Adrenal gland (tissue), 12 donors: ENCODE data around the gene OLFM1. TPM values are rescaled to one million over a fixed set of nuclear protein-coding genes. Genes with fewer than 3 reads are reported as not detected.

Source experiments
- DNase-seq, 7 donors: peaks; one replicate each; pipeline ENCODE4 v3.0.0-alpha.2; 2019 to 2020
- H3K27ac ChIP-seq, 5 donors: fragments of 200-600 bp; sonication (generic) in 4 of 5; 1 replicate in 3 of 5; 2 replicates in 2 of 5; pipeline versions ENCODE4 v1.5.1 to v1.8.0; 2016 to 2020; ENCODE audit warnings: mild to moderate bottlenecking in 1 of 5
- H3K27me3 ChIP-seq: fragments of 200-600 bp; 2 replicates; pipeline ENCODE4 v1.8.0; 2021
- H3K36me3 ChIP-seq, 2 donors: fragments of 200-600 bp; replicated peaks in 1 of 2; 1 replicate in 1 of 2; 2 replicates in 1 of 2; pipeline versions ENCODE4 v1.5.1 to v1.8.0; 2018 to 2022
- H3K4me1 ChIP-seq, 2 donors: fragments of 200-600 bp; replicated peaks in 1 of 2; 1 replicate in 1 of 2; 2 replicates in 1 of 2; pipeline versions ENCODE4 v1.5.1 to v1.8.0; 2018 to 2021
- H3K4me3 ChIP-seq, 4 donors: fragments of 200-600 bp; sonication (generic) in 3 of 4; one replicate each; pipeline ENCODE4 v1.5.1; 2016 to 2018
- H3K9me3 ChIP-seq, 3 donors: fragments of 200-600 bp; sonication (generic) in 1 of 3; replicated peaks in 1 of 3; 1 replicate in 2 of 3; 2 replicates in 1 of 3; pipeline versions ENCODE4 v1.5.1 to v1.8.0; 2016 to 2021
- POLR2A ChIP-seq, 2 donors: fragments of 450-650 bp; IDR thresholded peaks; one replicate each; pipeline ENCODE4 v1.6.1; 2017; ENCODE audit warnings: antibody characterized with exemption in 2 of 2, mild to moderate bottlenecking in 2 of 2, moderate library complexity in 1 of 2
- WGBS, 4 donors: extraction: QIAGEN DNeasy Blood & Tissue Kit in 2 of 4; methylation state at CpG; one replicate each; pipeline versions ENCODE4 v1.1.5 to v1.1.7; 2013 to 2017; 5-methylcytosine and 5-hydroxymethylcytosine counted together
- intact Hi-C, 2 donors: fragments of 100-400 bp; cut with DNase I; formaldehyde crosslinking; loops; one replicate each; pipeline versions ENCODE4 v1.14.1 to v1.15.0; 2022 to 2023
- polyA plus RNA-seq, 3 donors: library from polyadenylated mRNA; stranded (reverse); fragments of 200-250 nt in 2 of 3; fragments of 350-450 nt in 1 of 3; fragmentation: Illumina TruSeq in 1 of 3; extraction: RNeasy Lipid Tissue Mini Kit (QIAGEN cat#74804) in 1 of 3; gene quantifications; one replicate each; pipeline ENCODE4 v1.2.3, GENCODE V29; 2013 to 2014
- total RNA-seq, 9 donors: library from RNA; depleted of rRNA in 4 of 9; stranded (reverse); fragments of >200 nt in 4 of 9; fragments of 120-200 nt in 1 of 9; fragmentation: NEBNext Ultra II Directional in 1 of 9; extraction: Animal tissue kit (Norgen Biotek cat#: 25700) in 1 of 9; gene quantifications; one replicate each; pipeline versions ENCODE4 v1.1.0 to v1.2.4, GENCODE V29; 2013 to 2023
- TF ChIP-seq, protein P1 (sequence below), 6 experiments: fragments of 450-650 bp in 4 of 6; fragments of 200-600 bp in 2 of 6; sonication (generic) in 1 of 6; IDR thresholded peaks; 1 replicate in 5 of 6; 2 replicates in 1 of 6; pipeline versions ENCODE4 v1.5.1 to v1.8.0; 2016 to 2021; ENCODE audit warnings: antibody characterized with exemption in 6 of 6, mild to moderate bottlenecking in 2 of 6, moderate library complexity in 1 of 6
- donor health status: healthy with polysubstance abuse.
- donor health status: Bipolar disorder and iron deficiency.
- donor health status: DM: yes; HTN: yes; CAD: no.
- donor health status: DM: no; HTN: no; CAD: no.
- donor health status: DM: no; HTN: no; CAD: no.
- donor health status: DM: yes; HTN: yes; CAD: no.

OLFM1 gene
- total and polyA plus RNA-seq, 12 donors, result 2.5 to 48.0 (median 28.0) TPM

DNA sequence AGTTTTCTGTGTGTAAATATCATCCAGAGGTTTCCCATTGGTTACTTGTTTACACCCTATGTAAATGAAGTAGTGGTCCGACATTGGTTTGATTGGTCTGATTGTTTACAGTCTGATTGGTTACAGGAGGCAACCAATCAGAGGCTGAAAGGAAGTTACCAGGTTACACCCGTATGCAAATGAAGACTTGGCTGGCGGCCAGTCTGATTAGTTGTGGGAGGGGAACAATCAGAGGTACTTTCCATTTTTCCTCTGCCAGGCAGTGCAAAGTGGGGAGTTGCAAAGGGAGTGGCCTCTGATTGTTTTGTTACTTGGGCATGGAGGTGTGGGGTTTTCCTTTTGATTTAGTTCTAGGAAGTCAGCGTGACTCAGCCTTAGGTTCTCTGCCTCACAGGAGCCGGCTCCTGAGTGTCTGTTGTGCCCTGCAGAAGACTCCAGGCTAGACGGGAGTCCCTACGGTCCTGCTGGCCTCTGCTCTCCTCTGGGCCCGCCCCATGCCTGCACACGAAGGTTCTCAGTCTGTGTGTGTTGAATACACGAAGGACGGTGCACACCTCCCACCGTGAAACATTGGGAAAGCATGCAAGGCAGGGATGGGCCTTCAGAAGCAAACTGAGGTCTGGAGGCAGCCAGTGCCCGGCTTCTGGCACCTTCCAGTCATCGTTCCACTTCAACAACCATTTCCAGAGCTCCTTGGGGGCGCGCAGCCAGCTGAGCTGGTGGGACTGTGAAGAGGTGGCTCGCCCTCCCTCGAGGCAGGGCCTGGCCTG is 42.9 kb downstream of the OLFM1 start:
- Histone ChIP-seq H3K27me3 (no peaks in the 10 kb centered on the region), H3K27ac (no peak overlapping the region), H3K36me3 (no peaks in the 10 kb centered on the region), H3K4me3 (no peak overlapping the region), H3K4me1 (no peaks in the 10 kb centered on the region), H3K9me3 (no peaks in the 10 kb centered on the region)
- TF ChIP-seq, protein P1, sequence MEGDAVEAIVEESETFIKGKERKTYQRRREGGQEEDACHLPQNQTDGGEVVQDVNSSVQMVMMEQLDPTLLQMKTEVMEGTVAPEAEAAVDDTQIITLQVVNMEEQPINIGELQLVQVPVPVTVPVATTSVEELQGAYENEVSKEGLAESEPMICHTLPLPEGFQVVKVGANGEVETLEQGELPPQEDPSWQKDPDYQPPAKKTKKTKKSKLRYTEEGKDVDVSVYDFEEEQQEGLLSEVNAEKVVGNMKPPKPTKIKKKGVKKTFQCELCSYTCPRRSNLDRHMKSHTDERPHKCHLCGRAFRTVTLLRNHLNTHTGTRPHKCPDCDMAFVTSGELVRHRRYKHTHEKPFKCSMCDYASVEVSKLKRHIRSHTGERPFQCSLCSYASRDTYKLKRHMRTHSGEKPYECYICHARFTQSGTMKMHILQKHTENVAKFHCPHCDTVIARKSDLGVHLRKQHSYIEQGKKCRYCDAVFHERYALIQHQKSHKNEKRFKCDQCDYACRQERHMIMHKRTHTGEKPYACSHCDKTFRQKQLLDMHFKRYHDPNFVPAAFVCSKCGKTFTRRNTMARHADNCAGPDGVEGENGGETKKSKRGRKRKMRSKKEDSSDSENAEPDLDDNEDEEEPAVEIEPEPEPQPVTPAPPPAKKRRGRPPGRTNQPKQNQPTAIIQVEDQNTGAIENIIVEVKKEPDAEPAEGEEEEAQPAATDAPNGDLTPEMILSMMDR (IDR thresholded peaks at IDR 0.05), result no peak
- TF ChIP-seq POLR2A (IDR thresholded peaks at IDR 0.05), result no peak
- DNase-seq, result peak in 1 of 7 donors; percentile 20
- 74 to 87% (median 86%) methylated on average over 14 to 18 of the region's 18 CpGs for WGBS, 4 donors
- intact Hi-C loops, result no loop called here

DNA sequence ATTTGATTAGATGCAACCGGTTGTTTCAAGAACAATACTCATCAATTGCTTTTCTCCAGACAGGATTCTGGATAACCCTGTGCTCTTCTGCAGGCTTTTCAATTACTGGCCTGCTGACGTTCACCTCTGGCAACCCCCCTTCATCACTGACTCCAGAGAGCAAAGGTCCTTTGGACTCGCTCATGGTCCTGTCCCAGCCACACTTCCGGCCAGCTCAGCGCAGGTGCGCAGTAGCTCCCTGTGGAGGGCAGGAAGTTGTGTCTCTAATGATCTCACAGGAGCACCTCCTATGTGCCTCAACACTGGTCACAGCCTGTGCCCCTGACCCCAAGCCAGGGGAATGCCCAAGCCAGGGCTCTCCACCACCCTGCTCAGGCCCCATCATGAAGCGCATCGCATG is 44.0 kb downstream of the OLFM1 start:
- Histone ChIP-seq H3K4me1 (no peaks in the 10 kb centered on the region), H3K27ac (no peak overlapping the region), H3K9me3 (no peaks in the 10 kb centered on the region), H3K36me3 (no peaks in the 10 kb centered on the region), H3K4me3 (no peak overlapping the region), H3K27me3 (no peaks in the 10 kb centered on the region)
- WGBS, 4 donors, result 81 to 91% (median 88%) methylated on average over 4 to 8 of the region's 8 CpGs
- no peak for DNase-seq
- intact Hi-C loops, result no loop called here
- TF ChIP-seq, protein P1 (IDR thresholded peaks at IDR 0.05), result no peak
- TF ChIP-seq POLR2A (IDR thresholded peaks at IDR 0.05), result no peak

DNA sequence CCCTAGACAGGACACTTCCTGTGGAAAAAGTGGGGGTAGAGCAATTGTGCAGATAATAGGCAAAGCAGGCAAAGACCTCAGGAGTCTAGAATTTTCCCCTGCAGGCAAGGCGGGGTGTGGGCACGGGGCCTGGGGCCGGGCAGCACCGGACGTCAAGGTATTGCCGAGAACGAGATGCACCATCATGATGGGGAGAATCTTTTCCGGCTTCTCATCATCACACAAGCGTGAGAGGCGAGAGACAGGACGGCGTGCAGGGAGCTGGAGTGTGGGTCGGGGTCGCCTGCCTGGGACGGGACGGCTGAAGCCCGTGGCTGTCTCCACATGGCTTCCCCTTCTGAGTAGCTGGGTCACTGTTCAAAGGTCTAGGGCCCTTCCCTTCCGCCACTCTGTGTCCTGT is 44.5 kb downstream of the OLFM1 start:
- 83 to 87% (median 84%) methylated on average over 17 to 18 of the region's 18 CpGs for WGBS, 4 donors
- intact Hi-C loops, result no loop called here
- H3K4me3 ChIP-seq, result no peak overlapping the region
- H3K27me3 ChIP-seq, result no peaks in the 10 kb centered on the region
- TF ChIP-seq, protein P1 (IDR thresholded peaks at IDR 0.05), result no peak
- no peak for TF ChIP-seq POLR2A (IDR thresholded peaks at IDR 0.05)
- peaks cover 0 to 2% of the 10 kb centered on the region in 2 donors for H3K4me1 ChIP-seq
- DNase-seq, result no peak
- no peaks in the 10 kb centered on the region for H3K36me3 ChIP-seq
- H3K9me3 ChIP-seq, result no peaks in the 10 kb centered on the region
- H3K27ac ChIP-seq, result no peak overlapping the region

DNA sequence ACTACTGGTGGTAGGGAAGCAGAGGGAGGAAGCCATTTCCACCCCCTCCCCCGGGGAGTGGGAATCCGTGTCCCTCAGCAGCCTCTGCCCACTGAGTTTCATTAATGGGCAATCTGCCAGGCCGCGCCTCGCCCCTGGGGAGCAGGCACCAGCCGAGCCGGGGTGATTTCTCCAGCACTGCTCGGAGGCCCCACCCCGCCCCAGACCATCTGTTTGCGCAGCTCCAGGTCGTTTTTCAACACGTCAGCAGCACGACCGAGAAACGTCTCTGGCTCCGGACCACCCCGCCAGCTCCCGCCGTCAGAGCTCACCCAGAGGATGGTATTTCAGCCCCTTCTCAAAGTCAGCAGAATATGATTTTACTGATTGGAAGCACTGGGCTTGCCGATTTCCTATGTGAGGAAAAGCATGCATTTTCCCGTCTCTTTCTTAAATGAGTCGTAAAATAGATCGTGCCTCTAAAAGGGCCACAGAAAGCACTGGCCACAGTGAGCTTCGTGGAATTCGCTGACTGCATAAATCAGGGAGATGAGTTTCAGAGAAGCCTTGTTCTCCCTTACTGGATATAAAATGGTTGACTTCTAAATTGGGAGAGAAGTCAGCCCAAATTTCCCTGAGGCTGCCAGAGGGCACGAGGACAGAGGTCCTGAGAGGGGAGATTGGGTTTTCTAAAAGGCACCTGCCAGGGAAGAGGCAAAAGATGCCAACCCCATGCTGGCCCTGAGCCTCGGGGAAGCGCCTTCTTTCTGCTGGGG is 47.0 kb downstream of the OLFM1 start:
- Histone ChIP-seq H3K27ac (no peak overlapping the region), H3K27me3 (no peaks in the 10 kb centered on the region), H3K9me3 (no peaks in the 10 kb centered on the region), H3K4me1 (peaks cover 0 to 4% of the 10 kb centered on the region in 2 donors), H3K36me3 (no peaks in the 10 kb centered on the region), H3K4me3 (no peak overlapping the region)
- WGBS, 4 donors, result 42 to 56% (median 46%) methylated on average over 17 to 28 of the region's 28 CpGs
- intact Hi-C loops, result no loop called here
- TF ChIP-seq, protein P1 (IDR thresholded peaks at IDR 0.05), result no peak
- TF ChIP-seq POLR2A (IDR thresholded peaks at IDR 0.05), result no peak
- DNase-seq, result peak in 2 of 7 donors; percentile 26 to 74
